ENCODE measurements around the gene ANKRD2. TPM values are rescaled to one million over a fixed set of nuclear protein-coding genes. Genes with fewer than 3 reads are reported as not detected.
"Not testable (repeated sequence)": the region's sequence is repeated elsewhere in the genome, so short reads cannot be mapped to it uniquely, and the experiment has no call there.

ANKRD2 gene, protein sequence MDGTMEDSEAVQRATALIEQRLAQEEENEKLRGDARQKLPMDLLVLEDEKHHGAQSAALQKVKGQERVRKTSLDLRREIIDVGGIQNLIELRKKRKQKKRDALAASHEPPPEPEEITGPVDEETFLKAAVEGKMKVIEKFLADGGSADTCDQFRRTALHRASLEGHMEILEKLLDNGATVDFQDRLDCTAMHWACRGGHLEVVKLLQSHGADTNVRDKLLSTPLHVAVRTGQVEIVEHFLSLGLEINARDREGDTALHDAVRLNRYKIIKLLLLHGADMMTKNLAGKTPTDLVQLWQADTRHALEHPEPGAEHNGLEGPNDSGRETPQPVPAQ
- polyA plus RNA-seq (2012; ENCODE audit: insufficient read depth, insufficient read length), result not detected

DNA sequence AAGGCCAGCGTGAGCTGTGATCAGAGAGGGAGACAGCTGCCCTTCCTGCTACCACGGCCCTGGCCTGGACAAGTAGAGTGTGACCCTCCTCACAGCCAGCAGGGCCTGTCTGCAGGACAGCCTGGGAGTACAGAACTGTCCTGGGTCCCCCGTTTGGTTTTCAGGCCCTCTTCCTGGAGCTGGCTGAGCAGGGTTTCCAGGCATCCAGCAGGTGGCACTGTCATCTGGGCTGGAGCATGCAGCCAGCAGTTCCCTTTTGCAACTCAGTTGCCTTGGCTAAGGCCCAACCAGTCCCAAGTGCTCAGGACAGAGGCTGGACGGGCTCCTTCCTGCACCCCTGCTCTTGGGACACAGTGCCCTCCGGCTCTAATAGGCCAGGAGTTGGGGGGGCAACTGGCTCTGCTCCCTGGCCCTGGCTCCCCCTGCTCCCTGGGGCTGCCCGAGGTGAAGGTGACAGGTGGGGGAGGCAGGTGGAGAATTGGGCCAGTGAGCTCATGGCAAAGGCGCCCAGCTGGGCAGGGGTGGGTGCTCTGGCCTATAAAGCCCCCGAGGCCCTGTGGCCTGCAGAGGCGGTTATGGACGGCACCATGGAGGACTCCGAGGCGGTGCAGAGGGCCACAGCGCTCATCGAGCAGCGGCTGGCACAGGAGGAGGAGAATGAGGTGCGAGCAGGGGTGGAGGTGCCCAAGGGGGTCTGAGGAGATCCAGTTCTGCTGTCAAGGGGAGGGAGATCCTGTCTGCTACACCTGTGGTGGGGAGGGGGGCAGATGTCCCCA is at the start of gene ANKRD2:
TSS of gene ANKRD2 (plus strand) at position 566 of the 776 bp plus-strand sequence. CDS start at position 576, 10 bp downstream.
- peak; percentile 48 for DNase-seq (ENCODE audit: low read depth, low spot score)
- H3K4me3 ChIP-seq (ENCODE audit: low read length), result no peak within 1 kb of the TSS

DNA sequence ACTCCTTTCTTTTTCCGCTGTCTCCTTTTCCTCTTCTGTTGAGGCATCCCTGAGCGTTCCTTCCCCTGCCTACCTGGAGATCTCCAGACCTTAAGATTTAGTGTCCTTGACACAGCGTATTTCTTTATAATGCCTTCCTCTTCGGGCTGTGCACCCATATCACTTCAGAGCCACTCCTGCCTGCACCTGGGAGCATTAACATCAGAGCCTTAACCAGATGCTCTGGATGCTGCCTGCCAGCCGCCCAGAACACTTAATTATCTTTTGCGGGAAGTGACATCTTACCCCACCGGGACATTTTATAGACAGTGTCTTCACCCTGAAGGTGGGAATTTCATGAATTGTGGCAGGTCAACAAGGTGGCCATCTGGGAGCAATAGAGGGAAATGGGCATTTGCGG is 49.6 kb upstream of the ANKRD2 start:
- no peak for DNase-seq (ENCODE audit: low read depth, low spot score)

DNA sequence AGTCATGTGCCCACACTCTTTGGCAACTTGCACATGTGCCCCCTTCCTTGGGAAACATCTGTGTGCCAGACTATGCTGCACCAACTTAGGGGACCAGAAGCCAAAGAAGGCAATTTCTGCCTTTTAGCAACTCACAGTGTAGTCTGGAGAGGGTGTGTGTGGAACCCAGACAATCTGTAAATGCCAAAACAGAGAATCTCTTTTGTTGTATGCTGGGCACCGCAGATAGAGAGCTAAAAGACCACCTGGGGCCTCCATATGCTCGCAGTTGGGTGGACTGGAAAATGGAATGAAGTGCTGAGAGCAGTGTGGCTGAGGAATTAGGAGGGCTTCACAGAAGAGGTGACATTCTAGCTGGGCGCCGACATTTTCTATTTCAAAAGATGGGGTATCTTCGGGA is 47.5 kb upstream of the ANKRD2 start:
- no peak overlapping the region for H3K4me3 ChIP-seq (ENCODE audit: low read length)
- DNase-seq (ENCODE audit: low read depth, low spot score), result no peak

More for the DNA sequence above, 49.6 kb upstream of the ANKRD2 start:
- H3K4me3 ChIP-seq (ENCODE audit: low read length), result no peak overlapping the region

- H3K4me3 ChIP-seq (ENCODE audit: low read length), result no peak overlapping the region
- no peak for DNase-seq (ENCODE audit: low read depth, low spot score)
Observed at GRCh38 chr10:97525683-97526110, 46.9 kb upstream of the ANKRD2 start.

GRCh38 chr10:97528876-97529275 is 43.7 kb upstream of the ANKRD2 start:
- H3K4me3 ChIP-seq (ENCODE audit: low read length); DNase-seq (ENCODE audit: low read depth, low spot score): not testable (repeated sequence)

GRCh38 chr10:97529685-97530465 is 42.7 kb upstream of the ANKRD2 start:
- DNase-seq (ENCODE audit: low read depth, low spot score), result no peak
- no peak overlapping the region for H3K4me3 ChIP-seq (ENCODE audit: low read length)

DNA sequence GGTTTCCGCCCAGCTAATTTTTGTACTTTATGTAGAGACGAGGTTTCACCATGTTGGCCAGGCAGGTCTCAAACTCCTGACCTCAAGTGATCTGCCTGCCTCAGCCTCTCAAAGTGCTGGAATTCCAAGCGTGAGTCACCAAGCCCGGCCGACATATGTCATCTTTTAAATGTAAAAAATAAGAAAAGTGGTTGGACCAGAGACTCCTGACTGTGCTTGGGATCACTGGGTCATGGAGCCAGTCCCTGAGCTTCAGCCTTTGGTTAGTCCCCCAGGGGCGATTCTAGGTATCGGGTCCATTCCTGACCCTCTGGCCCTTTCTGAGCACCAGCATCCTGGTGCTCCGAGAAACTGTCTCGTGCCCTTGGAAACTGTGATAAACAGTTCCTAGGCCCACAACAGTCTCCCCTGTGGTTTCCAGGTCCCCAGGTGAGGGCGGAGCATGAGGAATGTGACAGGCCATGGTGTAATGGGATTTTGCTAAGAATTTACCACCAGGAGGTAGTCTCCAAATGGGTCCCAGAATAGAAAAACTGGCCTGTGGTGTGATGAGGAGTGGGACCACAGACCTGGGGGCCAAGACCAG is 41.1 kb upstream of the ANKRD2 start:
- H3K4me3 ChIP-seq (ENCODE audit: low read length), result no peak overlapping the region
- DNase-seq (ENCODE audit: low read depth, low spot score), result no peak

DNA sequence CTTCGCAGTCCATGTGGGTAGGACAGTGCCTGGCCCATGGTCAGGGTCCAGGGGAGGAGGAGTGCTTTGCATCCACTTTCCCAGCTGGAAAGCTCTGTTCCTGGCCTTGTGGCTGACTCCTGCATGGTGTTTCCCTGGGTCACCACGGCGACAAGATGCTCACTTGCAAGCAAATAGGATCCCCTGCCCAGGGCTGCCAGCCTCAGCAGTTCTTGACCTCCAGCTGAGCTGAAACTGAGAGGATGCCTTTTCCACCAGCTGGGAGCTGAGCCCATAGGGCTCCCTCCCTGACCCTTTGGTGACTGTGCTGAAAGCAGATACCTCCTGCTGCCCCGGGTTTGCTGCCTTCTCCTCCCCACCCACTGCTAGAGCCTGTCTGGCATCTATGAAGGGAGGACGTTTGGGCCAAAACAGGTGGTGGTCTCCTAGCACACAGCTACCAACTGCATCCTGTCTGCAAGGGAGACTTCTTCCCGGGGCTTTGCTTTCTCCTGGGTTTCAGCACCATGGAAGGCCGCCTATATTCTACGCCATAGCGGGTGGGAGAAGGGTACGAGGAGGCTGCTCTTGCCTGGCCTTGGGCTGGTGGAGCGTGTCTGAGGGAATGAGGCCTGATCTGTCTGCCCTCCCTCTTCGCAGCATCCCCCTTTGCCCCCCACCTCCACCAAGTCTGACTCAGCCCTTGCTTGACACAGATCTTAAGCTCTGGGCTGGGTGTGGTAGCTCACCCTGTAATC is 39.5 kb upstream of the ANKRD2 start:
- DNase-seq (ENCODE audit: low read depth, low spot score), result no peak
- no peak overlapping the region for H3K4me3 ChIP-seq (ENCODE audit: low read length)

DNA sequence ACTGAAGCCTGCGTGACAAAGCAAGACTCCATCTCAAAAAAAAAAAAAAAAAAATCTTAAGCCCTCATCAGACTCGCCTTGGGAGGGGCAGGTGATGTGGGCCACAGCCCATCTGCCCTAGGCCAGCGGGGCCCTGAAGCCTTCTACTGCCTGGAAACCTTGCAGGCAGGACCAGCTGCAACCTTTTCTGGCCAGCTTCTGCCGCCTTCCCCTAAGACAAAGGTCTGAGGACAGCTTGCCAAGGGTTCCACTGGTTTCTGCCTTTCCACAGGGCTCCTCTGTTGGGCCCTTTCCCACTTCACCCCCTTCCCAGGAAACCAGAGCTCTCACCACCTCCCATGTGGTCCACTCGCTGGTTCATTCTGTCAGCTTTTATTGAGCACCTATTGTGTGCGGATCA is 38.7 kb upstream of the ANKRD2 start:
- no peak for DNase-seq (ENCODE audit: low read depth, low spot score)

GRCh38 chr10:97534746-97535367 is 37.7 kb upstream of the ANKRD2 start:
- no peak for DNase-seq (ENCODE audit: low read depth, low spot score)
- no peak overlapping the region for H3K4me3 ChIP-seq (ENCODE audit: low read length)

More for the DNA sequence above, 38.7 kb upstream of the ANKRD2 start:
- no peak overlapping the region for H3K4me3 ChIP-seq (ENCODE audit: low read length)

DNA sequence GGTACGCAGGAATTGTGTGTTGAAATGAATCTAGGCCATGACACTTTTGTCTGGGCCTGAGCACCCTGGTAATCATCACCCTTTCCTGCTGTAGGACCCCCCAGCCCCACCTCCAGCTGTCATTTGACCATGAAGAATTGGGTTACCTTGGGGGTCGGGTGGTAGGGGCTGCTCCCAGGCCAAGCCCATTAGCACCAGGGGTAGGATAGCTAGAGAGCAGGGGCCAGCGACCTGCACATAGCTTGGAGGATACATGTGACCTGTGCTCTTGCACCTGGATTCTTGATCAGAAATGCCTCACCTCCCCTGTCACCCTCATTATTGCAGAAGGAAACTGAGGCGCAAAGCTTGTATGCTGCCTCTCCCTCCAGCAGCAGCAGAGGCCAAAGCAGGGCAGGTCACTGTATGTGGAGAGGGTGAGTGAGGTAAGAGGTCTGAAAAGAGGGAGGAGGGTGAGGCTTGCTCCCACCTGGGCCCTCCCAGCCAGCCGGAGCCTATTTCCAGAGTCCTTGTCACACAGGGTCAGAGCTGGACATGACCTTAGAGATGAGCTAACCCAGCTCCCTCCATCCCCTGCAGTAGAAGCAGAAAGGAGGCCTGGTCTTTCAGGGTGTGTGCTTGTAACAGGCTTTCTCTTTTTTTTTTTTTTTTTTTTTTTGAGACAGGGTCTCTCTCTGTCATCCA is 35.3 kb upstream of the ANKRD2 start:
- no peak for DNase-seq (ENCODE audit: low read depth, low spot score)
- H3K4me3 ChIP-seq (ENCODE audit: low read length), result no peak overlapping the region

- H3K4me3 ChIP-seq (ENCODE audit: low read length), result no peak overlapping the region
- DNase-seq (ENCODE audit: low read depth, low spot score), result no peak
Observed at GRCh38 chr10:97538411-97538810, 34.2 kb upstream of the ANKRD2 start.

- H3K4me3 ChIP-seq (ENCODE audit: low read length), result no peak overlapping the region
- no peak for DNase-seq (ENCODE audit: low read depth, low spot score)
Observed at GRCh38 chr10:97538839-97539238, 33.7 kb upstream of the ANKRD2 start.

GRCh38 chr10:97539523-97540200 is 32.9 kb upstream of the ANKRD2 start:
- H3K4me3 ChIP-seq (ENCODE audit: low read length), result no peak overlapping the region
- DNase-seq (ENCODE audit: low read depth, low spot score), result no peak

DNA sequence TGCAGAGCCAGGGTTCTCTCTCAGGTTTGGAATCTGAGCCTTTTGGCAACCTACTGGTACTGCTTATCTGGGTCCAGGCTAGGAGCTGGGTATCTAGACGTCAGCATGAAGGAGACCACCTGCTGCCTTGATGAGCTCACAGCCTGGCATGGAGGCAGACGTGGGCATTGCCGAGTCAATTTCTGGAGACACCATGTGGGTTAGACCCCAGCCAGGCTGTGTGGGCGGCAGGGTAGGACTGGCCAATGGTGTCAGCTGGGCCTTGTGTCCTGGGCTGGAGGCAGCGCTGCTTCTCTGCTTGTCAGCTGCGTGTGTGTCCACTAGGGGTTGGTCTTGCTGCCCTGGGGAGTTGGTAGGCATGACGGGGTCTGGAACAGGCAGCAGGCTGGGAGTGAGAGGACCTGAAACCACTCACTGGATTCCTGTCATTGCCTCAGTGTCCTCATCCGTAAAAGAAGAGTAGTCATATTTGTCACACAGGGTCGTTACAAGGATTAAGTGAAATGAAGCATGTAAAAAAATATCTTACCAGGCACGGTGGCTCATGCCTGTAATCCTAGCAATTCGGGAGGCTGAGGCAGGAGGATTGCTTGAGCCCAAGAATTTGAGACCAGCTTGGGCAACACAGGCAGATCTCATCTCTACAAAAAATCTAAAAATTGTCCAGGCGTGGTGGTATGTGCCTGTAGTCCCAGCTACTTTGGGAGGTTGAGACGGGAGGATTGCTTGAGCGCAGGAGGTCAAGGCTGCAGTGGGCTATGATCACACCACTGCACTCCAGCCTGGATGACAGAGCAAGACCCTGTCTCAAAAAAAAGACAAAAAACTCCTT is 31.7 kb upstream of the ANKRD2 start:
- H3K4me3 ChIP-seq (ENCODE audit: low read length), result no peak overlapping the region

More for the DNA sequence above, 31.7 kb upstream of the ANKRD2 start:
- no peak for DNase-seq (ENCODE audit: low read depth, low spot score)
